Measurements from ENCODE around the gene CSDE1. TPM values are rescaled to one million over a fixed set of nuclear protein-coding genes. Genes with fewer than 3 reads are reported as not detected.

The CSDE1 gene
- total RNA-seq, 1 donor from 2014 or later, result 290 TPM

DNA sequence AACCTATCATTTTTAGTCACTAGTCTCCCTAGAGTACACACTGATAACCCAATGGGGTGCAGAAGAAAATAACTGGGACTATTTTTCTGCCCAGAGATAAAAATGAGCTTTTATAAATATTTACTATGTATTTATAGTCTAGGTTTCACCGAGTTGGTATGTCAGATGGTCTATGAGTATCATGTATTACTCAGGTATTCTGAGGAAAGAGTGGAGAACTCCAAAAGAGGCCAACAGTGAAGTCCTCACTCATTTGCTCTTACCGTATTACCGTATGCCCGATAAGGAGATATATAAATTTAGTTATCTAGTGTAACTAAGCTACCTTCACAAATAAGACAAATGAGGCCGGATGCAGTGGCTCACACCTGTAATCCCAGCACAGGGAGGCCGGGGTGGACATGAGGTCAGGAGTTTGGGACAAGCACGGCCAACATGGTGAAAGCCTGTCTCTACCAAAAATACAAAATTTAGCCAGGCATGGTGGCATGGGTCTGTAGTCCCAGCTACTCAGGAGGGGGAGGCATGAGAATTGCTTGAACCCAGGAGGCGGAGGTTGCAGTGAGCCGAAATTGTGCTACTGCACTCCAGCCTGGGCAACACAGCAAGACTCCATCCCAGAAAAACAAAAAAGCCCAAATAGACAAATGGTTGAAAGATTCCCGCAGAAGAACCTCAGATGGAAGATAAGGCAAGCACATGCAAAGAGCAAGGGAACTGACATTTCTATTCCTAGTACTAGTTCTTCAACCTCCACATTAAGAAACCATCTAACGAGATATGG is 15.6 kb downstream of the CSDE1 start:
- Histone ChIP-seq H3K27me3 (no peaks in the 10 kb centered on the region), H3K36me3 (peaks cover 16 to 43% of the 10 kb centered on the region in 2 donors), H3K9me3 (no peaks in the 10 kb centered on the region), H3K4me1 (no peaks in the 10 kb centered on the region), H3K4me3 (no peak overlapping the region), H3K27ac (no peak overlapping the region)
- intact Hi-C loops (cut with DNase I), result no loop called here
- TF ChIP-seq, protein P1, sequence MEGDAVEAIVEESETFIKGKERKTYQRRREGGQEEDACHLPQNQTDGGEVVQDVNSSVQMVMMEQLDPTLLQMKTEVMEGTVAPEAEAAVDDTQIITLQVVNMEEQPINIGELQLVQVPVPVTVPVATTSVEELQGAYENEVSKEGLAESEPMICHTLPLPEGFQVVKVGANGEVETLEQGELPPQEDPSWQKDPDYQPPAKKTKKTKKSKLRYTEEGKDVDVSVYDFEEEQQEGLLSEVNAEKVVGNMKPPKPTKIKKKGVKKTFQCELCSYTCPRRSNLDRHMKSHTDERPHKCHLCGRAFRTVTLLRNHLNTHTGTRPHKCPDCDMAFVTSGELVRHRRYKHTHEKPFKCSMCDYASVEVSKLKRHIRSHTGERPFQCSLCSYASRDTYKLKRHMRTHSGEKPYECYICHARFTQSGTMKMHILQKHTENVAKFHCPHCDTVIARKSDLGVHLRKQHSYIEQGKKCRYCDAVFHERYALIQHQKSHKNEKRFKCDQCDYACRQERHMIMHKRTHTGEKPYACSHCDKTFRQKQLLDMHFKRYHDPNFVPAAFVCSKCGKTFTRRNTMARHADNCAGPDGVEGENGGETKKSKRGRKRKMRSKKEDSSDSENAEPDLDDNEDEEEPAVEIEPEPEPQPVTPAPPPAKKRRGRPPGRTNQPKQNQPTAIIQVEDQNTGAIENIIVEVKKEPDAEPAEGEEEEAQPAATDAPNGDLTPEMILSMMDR (IDR thresholded peaks at IDR 0.05), result no peak
- DNase-seq (ENCODE audit: low spot score in 2 of 2), result no peak

DNA sequence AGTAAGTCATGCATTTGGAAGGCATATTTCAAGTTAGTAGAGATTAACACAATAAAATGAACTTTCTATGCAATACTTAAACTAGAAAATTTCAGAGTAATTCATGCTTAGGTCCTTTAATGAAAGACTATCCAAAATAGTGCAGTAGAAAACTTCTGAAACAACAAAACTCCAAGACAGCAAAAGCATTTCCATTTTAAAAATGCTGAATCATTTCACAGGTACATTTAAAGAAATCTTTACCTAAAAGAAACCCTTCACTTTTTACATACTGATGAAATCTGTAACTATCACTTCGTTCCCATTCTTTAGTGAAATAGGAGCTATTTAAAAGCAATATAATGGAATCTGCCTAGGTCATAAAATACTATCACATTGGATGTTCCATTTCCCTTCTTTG is 17.5 kb downstream of the CSDE1 start:
- intact Hi-C loops (cut with DNase I), result no loop called here
- TF ChIP-seq, protein P1 (IDR thresholded peaks at IDR 0.05), result no peak
- Histone ChIP-seq H3K4me3 (no peak overlapping the region), H3K9me3 (no peaks in the 10 kb centered on the region), H3K27ac (no peak overlapping the region), H3K27me3 (no peaks in the 10 kb centered on the region), H3K36me3 (peaks cover 33 to 50% of the 10 kb centered on the region in 2 donors), H3K4me1 (no peaks in the 10 kb centered on the region)
- DNase-seq (ENCODE audit: low spot score in 2 of 2), result no peak

DNA sequence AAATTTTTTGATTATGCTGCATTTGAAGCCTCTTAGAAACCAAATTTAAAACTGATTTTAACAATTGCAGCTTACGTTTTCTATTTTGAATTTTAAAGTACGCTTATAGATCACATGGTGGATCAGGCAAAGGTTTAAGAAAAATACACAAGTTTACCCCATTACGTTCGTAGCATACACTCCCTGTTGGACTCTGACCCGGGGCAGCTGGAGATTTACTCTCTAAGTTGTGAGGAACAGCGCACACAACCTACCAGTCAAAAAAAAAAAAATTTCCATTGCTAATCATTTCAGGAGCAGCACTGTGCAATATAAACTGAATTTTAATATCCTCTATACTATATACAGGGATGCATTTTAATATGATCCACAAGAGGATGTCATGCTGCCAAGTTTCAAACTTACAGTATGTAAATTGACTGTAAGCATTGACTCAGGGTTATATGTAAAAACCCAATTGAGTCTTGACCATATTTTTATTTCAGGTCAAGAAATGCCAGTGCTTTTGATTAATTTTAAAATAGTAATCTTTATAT is 20.4 kb downstream of the CSDE1 start:
- intact Hi-C loops (cut with DNase I), result no loop called here
- Histone ChIP-seq H3K4me3 (no peak overlapping the region), H3K9me3 (no peaks in the 10 kb centered on the region), H3K36me3 (peaks cover 52 to 65% of the 10 kb centered on the region in 2 donors), H3K27ac (no peak overlapping the region), H3K27me3 (no peaks in the 10 kb centered on the region), H3K4me1 (no peaks in the 10 kb centered on the region)
- no peak for DNase-seq (ENCODE audit: low spot score in 2 of 2)
- TF ChIP-seq, protein P1 (IDR thresholded peaks at IDR 0.05), result no peak

DNA sequence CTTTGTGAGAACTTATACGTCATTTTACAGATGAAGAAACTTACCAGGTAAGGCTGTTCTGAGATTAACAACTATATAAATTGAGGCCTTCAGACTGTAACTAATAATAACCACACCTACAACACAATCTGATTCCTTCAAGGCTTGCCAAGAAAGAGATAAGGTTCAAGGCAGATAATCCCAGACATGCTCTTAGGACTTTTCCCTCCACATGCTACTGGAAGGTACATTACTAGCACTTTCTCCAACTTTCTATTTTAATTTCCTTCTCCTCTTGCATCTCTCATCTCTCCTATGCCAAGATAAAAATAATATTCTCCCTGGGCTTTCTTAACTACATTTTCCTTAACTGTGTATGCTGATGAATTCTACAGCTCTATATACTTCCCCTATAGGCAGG is 22.3 kb downstream of the CSDE1 start:
- Histone ChIP-seq H3K9me3 (no peaks in the 10 kb centered on the region), H3K36me3 (peaks cover 63 to 76% of the 10 kb centered on the region in 2 donors), H3K4me1 (no peaks in the 10 kb centered on the region), H3K27me3 (no peaks in the 10 kb centered on the region), H3K4me3 (no peak overlapping the region), H3K27ac (no peak overlapping the region)
- TF ChIP-seq, protein P1 (IDR thresholded peaks at IDR 0.05), result no peak
- DNase-seq (ENCODE audit: low spot score in 2 of 2), result no peak
- intact Hi-C loops (cut with DNase I), result no loop called here

DNA sequence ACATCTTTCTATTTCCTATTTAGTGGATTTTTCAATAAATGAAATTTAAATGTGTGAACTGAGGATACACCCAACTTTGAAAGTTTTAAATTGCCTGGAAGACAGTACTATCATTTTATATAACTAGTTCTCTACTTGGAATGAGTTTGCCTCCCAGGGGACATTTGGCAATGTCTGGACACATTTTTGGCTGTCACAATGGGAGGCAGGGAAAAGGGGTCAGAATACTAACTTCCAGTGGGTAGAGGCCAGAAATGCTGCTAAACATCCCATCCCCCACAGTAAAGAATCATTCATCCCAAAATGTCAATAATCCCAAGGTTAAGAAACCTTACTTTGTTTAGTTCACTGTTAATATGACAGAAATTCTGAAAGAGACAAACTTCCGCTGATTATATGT is 28.0 kb downstream of the CSDE1 start:
- Histone ChIP-seq H3K36me3 (peaks cover 53 to 90% of the 10 kb centered on the region in 2 donors), H3K4me3 (no peak overlapping the region), H3K27ac (no peak overlapping the region), H3K27me3 (no peaks in the 10 kb centered on the region), H3K9me3 (no peaks in the 10 kb centered on the region), H3K4me1 (no peaks in the 10 kb centered on the region)
- TF ChIP-seq, protein P1 (IDR thresholded peaks at IDR 0.05), result no peak
- intact Hi-C loops (cut with DNase I), result no loop called here
- DNase-seq (ENCODE audit: low spot score in 2 of 2), result no peak
